Measurements from ENCODE around the gene PGM1. TPM values are rescaled to one million over a fixed set of nuclear protein-coding genes. Genes with fewer than 3 reads are reported as not detected.

The PGM1 gene
- polyA plus RNA-seq, 3 donors = 8.2 to 39.8 (median 28.7) TPM

GRCh38 chr1:63628607-63629006 lies 35.4 kb downstream of the PGM1 start:
- H3K27ac Mint-ChIP-seq = no peak overlapping the region
- H3K9ac ChIP-seq (ENCODE audit: insufficient read depth, low read length, poor library complexity, severe bottlenecking) = no peak overlapping the region
- no peaks in the 10 kb centered on the region for H3K27me3 ChIP-seq (ENCODE audit: control insufficient read depth in 2 of 2, insufficient read depth in 2 of 2, low read length in 2 of 2)
- peaks cover 2 to 7% of the 10 kb centered on the region in 2 donors for H3K4me1 ChIP-seq (ENCODE audit: control insufficient read depth in 1 of 2, insufficient read depth in 2 of 2, low read length in 2 of 2)
- no peak overlapping the region for H3K4me3 Mint-ChIP-seq
- peaks cover 43 to 48% of the 10 kb centered on the region in 2 donors for H3K36me3 Mint-ChIP-seq
- H3K4me1 Mint-ChIP-seq = peaks cover 10% of the 10 kb centered on the region
- no peaks in the 10 kb centered on the region for H4K20me1 ChIP-seq (ENCODE audit: insufficient read depth, low read length)
- no peak overlapping the region for H3K4me3 ChIP-seq (replicated peaks in 1 of 3; ENCODE audit: low read depth in 2 of 3, low read length in 3 of 3)
- H3K4me2 ChIP-seq (replicated peaks; ENCODE audit: extremely low read depth, low read length, poor library complexity, severe bottlenecking) = no peak overlapping the region
- no peaks in the 10 kb centered on the region for H3K9me3 ChIP-seq (replicated peaks in 1 of 2; ENCODE audit: control insufficient read depth in 1 of 2, insufficient read depth in 1 of 2, low read length in 2 of 2)
- WGBS (ENCODE audit: insufficient coverage) = no CpG with 5 or more reads among the region's 1 CpG
- intact Hi-C loops (cut with micrococcal nuclease) = no loop called here
- H2AFZ ChIP-seq (ENCODE audit: insufficient read depth, low read depth, low read length, poor library complexity, severe bottlenecking) = no peak overlapping the region
- H3K36me3 ChIP-seq (replicated peaks in 1 of 2; ENCODE audit: control insufficient read depth in 1 of 2, insufficient read depth in 2 of 2, low read length in 2 of 2) = peaks cover 33 to 35% of the 10 kb centered on the region in 2 donors
- H3K27ac ChIP-seq (ENCODE audit: low read depth in 1 of 2, low read length in 2 of 2) = no peak overlapping the region
- DNase-seq = no peak
- H3K9me3 Mint-ChIP-seq = no peaks in the 10 kb centered on the region
- H3K79me2 ChIP-seq (ENCODE audit: insufficient read depth, low read length) = no peaks in the 10 kb centered on the region
- no peaks in the 10 kb centered on the region for H3K27me3 Mint-ChIP-seq (ENCODE audit: low read depth in 3 of 3)
- TF ChIP-seq CTCF (IDR thresholded peaks at IDR 0.05) = no peak

DNA sequence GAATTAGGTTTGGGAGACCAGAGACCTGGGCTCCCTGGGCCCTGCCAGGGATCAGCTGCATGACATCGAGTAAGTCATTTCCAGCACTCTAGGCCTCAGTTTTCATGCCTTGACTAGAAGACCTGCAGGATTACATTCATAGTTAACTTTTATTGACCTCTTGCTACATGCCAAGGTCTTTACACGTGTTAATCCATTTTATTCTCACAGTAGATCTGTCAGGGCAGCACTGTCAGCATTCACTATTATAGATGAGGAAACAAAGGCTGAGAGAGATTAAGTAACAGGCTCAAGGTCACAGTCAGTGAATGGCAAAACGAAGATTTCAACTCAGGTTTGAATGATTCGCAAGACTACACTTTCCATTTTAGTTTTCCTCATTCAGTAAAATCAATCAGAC lies 37.0 kb downstream of the PGM1 start:
- Histone ChIP-seq H2AFZ (ENCODE audit: insufficient read depth, low read depth, low read length, poor library complexity, severe bottlenecking) (no peak overlapping the region), H3K36me3 (replicated peaks in 1 of 2; ENCODE audit: control insufficient read depth in 1 of 2, insufficient read depth in 2 of 2, low read length in 2 of 2) (peaks cover 41 to 48% of the 10 kb centered on the region in 2 donors), H4K20me1 (ENCODE audit: insufficient read depth, low read length) (no peaks in the 10 kb centered on the region), H3K79me2 (ENCODE audit: insufficient read depth, low read length) (no peaks in the 10 kb centered on the region), H3K4me1 (ENCODE audit: control insufficient read depth in 1 of 2, insufficient read depth in 2 of 2, low read length in 2 of 2) (peaks cover 2 to 7% of the 10 kb centered on the region in 2 donors), H3K4me2 (replicated peaks; ENCODE audit: extremely low read depth, low read length, poor library complexity, severe bottlenecking) (no peak overlapping the region), H3K27ac (ENCODE audit: low read depth in 1 of 2, low read length in 2 of 2) (no peak overlapping the region), H3K9me3 (replicated peaks in 1 of 2; ENCODE audit: control insufficient read depth in 1 of 2, insufficient read depth in 1 of 2, low read length in 2 of 2) (no peaks in the 10 kb centered on the region), H3K4me3 (replicated peaks in 1 of 3; ENCODE audit: low read depth in 2 of 3, low read length in 3 of 3) (no peak overlapping the region), H3K27me3 (ENCODE audit: control insufficient read depth in 2 of 2, insufficient read depth in 2 of 2, low read length in 2 of 2) (no peaks in the 10 kb centered on the region), H3K9ac (ENCODE audit: insufficient read depth, low read length, poor library complexity, severe bottlenecking) (no peak overlapping the region)
- H3K27ac Mint-ChIP-seq = no peak overlapping the region
- TF ChIP-seq CTCF (IDR thresholded peaks at IDR 0.05) = no peak
- H3K4me3 Mint-ChIP-seq = no peak overlapping the region
- H3K36me3 Mint-ChIP-seq = peaks cover 56 to 61% of the 10 kb centered on the region in 2 donors
- intact Hi-C loops (cut with micrococcal nuclease) = no loop called here
- WGBS (ENCODE audit: insufficient coverage) = 100% methylated on average over 1 of the region's 4 CpGs
- no peak for DNase-seq
- no peaks in the 10 kb centered on the region for H3K9me3 Mint-ChIP-seq
- H3K4me1 Mint-ChIP-seq = peaks cover 10% of the 10 kb centered on the region
- H3K27me3 Mint-ChIP-seq (ENCODE audit: low read depth in 3 of 3) = no peaks in the 10 kb centered on the region

All from CD14-positive monocyte (primary cell).